GM12878 (cell line): Measurements from ENCODE around the gene FN3K. TPM values are rescaled to one million over a fixed set of nuclear protein-coding genes. Genes with fewer than 3 reads are reported as not detected.

Experiments
- ATAC-seq: fragments of 200-7000 bp; cut with Tn5 transposase; 3 replicates; pipeline ENCODE4 v1.9.1; 2020; ENCODE audit warnings: mild to moderate bottlenecking, moderate library complexity
- BruUV-seq: library from RNA; stranded (reverse); fragments of 400-500 nt; replicated peaks from 2 replicates; lab custom pipeline; 2021; lab: Mats Ljungman, UMichigan
- CTCF ChIA-PET: fragments of 300-600 bp; sonication (Branson Sonifier 250); formaldehyde crosslinking; extraction: SDS; loops from one replicate; lab custom pipeline; 2021; ENCODE audit warnings: inconsistent platforms; lab: Yijun Ruan, JAX
- POLR2A ChIA-PET: fragments of 350-600 bp; formaldehyde crosslinking; extraction: SDS; loops from one replicate; lab custom pipeline; 2021; ENCODE audit warnings: inconsistent platforms; lab: Charles Lee
- RAD21 ChIA-PET: fragments of 300-600 bp; sonication (Branson Sonifier 250); formaldehyde crosslinking; loops from one replicate; lab custom pipeline; 2023; ENCODE audit warnings: antibody characterized with exemption; ENCODE audit not compliant: unreplicated experiment; lab: Charles Lee
- SMC1A ChIA-PET: fragments of 300-600 bp; sonication (Branson Sonifier 250); formaldehyde crosslinking; loops from one replicate; lab custom pipeline; 2023; ENCODE audit not compliant: unreplicated experiment, uncharacterized antibody; lab: Charles Lee
- DNase-seq: peaks from one replicate; pipeline ENCODE4 v3.0.0-alpha.2; 2011; ENCODE audit warnings: low read depth, low spot score
- FAIRE-seq: peaks from 3 replicates; lab custom pipeline; 2011; peaks lifted over from hg19 to GRCh38; lab: Jason Lieb, UNC
- H2AFZ ChIP-seq: 2 replicates; pipeline ENCODE4 v1.6.0; 2011; ENCODE audit warnings: low read depth, low read length, control low read depth; ENCODE audit not compliant: control insufficient read depth
- H3K27ac ChIP-seq: 2 replicates; pipeline ENCODE4 v1.5.1; 2011; ENCODE audit warnings: control low read depth; ENCODE audit not compliant: control insufficient read depth, insufficient read depth
- H3K27me3 ChIP-seq, 2 experiments: replicated peaks in 1 of 2; 2 replicates each; pipeline versions ENCODE4 v1.6.0 to v1.6.1; 2011; ENCODE audit warnings: low read length in 1 of 2; ENCODE audit not compliant: control insufficient read depth in 2 of 2, insufficient read depth in 2 of 2
- H3K36me3 ChIP-seq, 2 experiments: 2 replicates each; pipeline ENCODE4 v1.5.1; 2011; ENCODE audit warnings: low read length in 1 of 2; ENCODE audit not compliant: control insufficient read depth in 2 of 2, insufficient read depth in 2 of 2
- H3K4me1 ChIP-seq: 2 replicates; pipeline ENCODE4 v1.6.1; 2011; ENCODE audit warnings: mild to moderate bottlenecking, low read length, moderate library complexity, mixed read lengths; ENCODE audit not compliant: control insufficient read depth, insufficient read depth
- H3K4me2 ChIP-seq: 2 replicates; pipeline ENCODE4 v1.6.0; 2011; ENCODE audit warnings: control low read depth; ENCODE audit not compliant: control insufficient read depth, insufficient read depth
- H3K4me3 ChIP-seq: fragments of 200-600 bp; sonication (generic); 2 replicates; pipeline ENCODE4 v1.5.1; 2016
- H3K79me2 ChIP-seq: 2 replicates; pipeline ENCODE4 v1.6.0; 2011; ENCODE audit warnings: low read length; ENCODE audit not compliant: control insufficient read depth, insufficient read depth
- H3K9ac ChIP-seq: 2 replicates; pipeline ENCODE4 v1.8.0; 2011; ENCODE audit warnings: low read length, control low read depth, mixed read lengths; ENCODE audit not compliant: control insufficient read depth, insufficient read depth
- H3K9me3 ChIP-seq: replicated peaks from 3 replicates; pipeline ENCODE4 v1.5.1; 2011; ENCODE audit warnings: mild to moderate bottlenecking, low read length; ENCODE audit not compliant: control insufficient read depth, insufficient read depth
- H4K20me1 ChIP-seq: 2 replicates; pipeline ENCODE4 v1.6.0; 2011; ENCODE audit not compliant: control insufficient read depth, insufficient read depth
- KDM1A ChIP-seq: fragments of 200-600 bp; sonication (generic); IDR thresholded peaks from 2 replicates; pipeline ENCODE4 v1.6.1; 2016; ENCODE audit warnings: borderline replicate concordance
- POU2F2 ChIP-seq: IDR thresholded peaks from 3 replicates; pipeline ENCODE4 v1.6.1; 2011; ENCODE audit warnings: low read depth, mild to moderate bottlenecking, low read length, borderline replicate concordance
- ZSCAN29 ChIP-seq: fragments of 450-650 bp; IDR thresholded peaks from 2 replicates; pipeline ENCODE4 v1.6.1; 2017; ENCODE audit warnings: mild to moderate bottlenecking, moderate library complexity
- WGBS: methylation state at CpG from one replicate; pipeline ENCODE4 v1.1.6; 2016; ENCODE audit warnings: low lambda C conversion rate; ENCODE audit not compliant: insufficient replicate concordance, insufficient coverage; ENCODE audit errors: missing lambda C conversion rate; 5-methylcytosine and 5-hydroxymethylcytosine counted together
- in situ Hi-C: fragments of 300-500 bp; cut with MboI; formaldehyde crosslinking; loops from 9 replicates; pipeline ENCODE4 v1.14.3; 2018; ENCODE audit warnings: mixed read lengths
- intact Hi-C: fragments of 100-400 bp; cut with micrococcal nuclease; formaldehyde crosslinking; loops from one replicate; pipeline ENCODE4 v1.14.2; 2022; ENCODE audit not compliant: unreplicated experiment
- polyA plus RNA-seq, 11 experiments: library from polyadenylated mRNA; depleted of rRNA in 4 of 11; unstranded in 6 of 11; stranded (reverse) in 5 of 11; fragments of >200 nt; fragmentation: Nextera tagmentation in 4 of 11; fragmentation: Illumina TruSeq in 1 of 11; extraction: Ambion mirVana in 4 of 11; extraction: Trizol in 1 of 11; gene quantifications; 1 replicate in 1 of 11; 2 replicates in 10 of 11; pipeline versions ENCODE4 v1.2.1 to v1.2.3, GENCODE V29; 2011 to 2016; ENCODE audit warnings: inconsistent platforms in 2 of 11, missing spikeins in 2 of 11, low read depth in 1 of 11
- total RNA-seq, 4 experiments: library from RNA; depleted of rRNA in 3 of 4; stranded (reverse); fragments of >200 nt in 3 of 4; fragmentation: Illumina TruSeq in 1 of 4; extraction: Trizol in 1 of 4; gene quantifications; 2 replicates each; pipeline versions ENCODE4 v1.2.1 to v1.2.3, GENCODE V29; 2013 to 2021
- TF ChIP-seq, protein P1 (sequence below): IDR thresholded peaks from 2 replicates; pipeline ENCODE4 v1.6.1; 2011; ENCODE audit warnings: mild to moderate bottlenecking, low read depth, low read length, moderate library complexity; ENCODE audit not compliant: insufficient replicate concordance

The FN3K gene
- total and polyA plus RNA-seq, 10 of the 15 experiments (the other 5 are each of a cell fraction or from before 2014, with no cell fraction given): 0.08 to 0.51 (median 0.17) TPM; not detected in 7

DNA sequence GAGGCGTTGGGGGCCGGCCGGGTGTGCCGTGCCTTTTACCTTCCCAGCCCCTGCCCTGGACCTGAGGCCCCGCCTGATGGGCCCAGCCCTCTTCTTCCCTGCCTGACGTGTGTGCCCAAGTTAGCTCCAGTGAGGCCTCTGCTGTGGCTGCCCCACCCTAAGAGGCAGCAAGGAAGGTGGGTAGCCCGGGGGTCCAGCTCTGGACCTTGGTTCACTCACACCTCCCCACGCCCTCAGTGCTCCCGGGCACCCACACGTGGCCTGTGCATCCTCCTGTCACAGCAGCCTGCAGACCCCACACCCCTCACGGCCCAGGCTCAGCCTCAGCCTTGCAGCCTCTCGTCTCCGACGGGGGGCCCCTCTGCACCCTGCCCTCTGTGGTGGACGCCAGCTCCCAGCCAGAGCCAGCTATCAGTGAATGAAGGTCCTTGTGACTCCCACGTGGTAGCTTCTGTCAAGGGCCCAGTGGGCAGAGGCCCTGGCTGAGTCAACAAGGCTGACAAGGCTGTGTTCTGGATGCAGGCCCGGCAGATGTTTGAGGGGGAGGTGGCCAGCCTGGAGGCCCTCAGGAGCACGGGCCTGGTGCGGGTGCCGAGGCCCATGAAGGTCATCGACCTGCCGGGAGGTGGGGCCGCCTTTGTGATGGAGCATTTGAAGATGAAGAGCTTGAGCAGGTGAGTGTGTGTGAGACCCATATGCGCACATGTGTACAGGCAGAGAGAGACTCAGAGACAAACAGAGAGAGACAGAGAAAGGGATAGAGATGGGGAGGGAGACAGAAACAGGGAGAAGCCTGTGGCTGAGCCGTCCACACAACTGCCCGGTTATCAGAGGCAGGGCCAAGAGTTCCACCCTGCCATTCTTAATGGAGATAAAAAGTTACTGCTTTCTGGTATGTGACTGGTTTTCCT is 2.8 kb downstream of the FN3K start:
- ATAC-seq (no peak), DNase-seq (no peak), FAIRE-seq (no peak)
- intact Hi-C loops: no loop called here
- SMC1A ChIA-PET: no interaction called here
- H2AFZ ChIP-seq: no peak overlapping the region
- no TSS peak for BruUV-seq
- no peaks in the 10 kb centered on the region for H3K79me2 ChIP-seq
- TF ChIP-seq, protein P1, sequence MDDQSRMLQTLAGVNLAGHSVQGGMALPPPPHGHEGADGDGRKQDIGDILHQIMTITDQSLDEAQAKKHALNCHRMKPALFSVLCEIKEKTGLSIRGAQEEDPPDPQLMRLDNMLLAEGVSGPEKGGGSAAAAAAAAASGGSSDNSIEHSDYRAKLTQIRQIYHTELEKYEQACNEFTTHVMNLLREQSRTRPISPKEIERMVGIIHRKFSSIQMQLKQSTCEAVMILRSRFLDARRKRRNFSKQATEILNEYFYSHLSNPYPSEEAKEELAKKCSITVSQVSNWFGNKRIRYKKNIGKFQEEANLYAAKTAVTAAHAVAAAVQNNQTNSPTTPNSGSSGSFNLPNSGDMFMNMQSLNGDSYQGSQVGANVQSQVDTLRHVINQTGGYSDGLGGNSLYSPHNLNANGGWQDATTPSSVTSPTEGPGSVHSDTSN: no peak
- TF ChIP-seq ZSCAN29 (no peak), POU2F2 (no peak), KDM1A (no peak)
- no peak overlapping the region for H3K4me3 ChIP-seq
- peaks cover 14% of the 10 kb centered on the region; the same call in 2 of the 3 replicates for H3K9me3 ChIP-seq
- 56% methylated on average over 26 of the region's 26 CpGs for WGBS
- CTCF ChIA-PET: no interaction called here
- H3K9ac ChIP-seq: no peak overlapping the region
- H3K36me3 ChIP-seq: no peaks in the 10 kb centered on the region
- POLR2A ChIA-PET: no interaction called here
- H3K27ac ChIP-seq: no peak overlapping the region
- no peak overlapping the region for H3K4me2 ChIP-seq
- H3K4me1 ChIP-seq: no peaks in the 10 kb centered on the region
- RAD21 ChIA-PET: no interaction called here
- H3K27me3 ChIP-seq: no peaks in the 10 kb centered on the region
- in situ Hi-C loops: no loop called here
- H4K20me1 ChIP-seq: no peaks in the 10 kb centered on the region
